NCI-H1092 (cell line): ENCODE results near the gene SVOPL.
"Not testable (repeated sequence)": the region's sequence is repeated elsewhere in the genome, so short reads cannot be mapped to it uniquely, and the experiment has no call there.

Experiments used
- DNase-seq: peaks from one replicate; lab custom pipeline; 2025; lab: John Stamatoyannopoulos, UW

SVOPL gene

DNA sequence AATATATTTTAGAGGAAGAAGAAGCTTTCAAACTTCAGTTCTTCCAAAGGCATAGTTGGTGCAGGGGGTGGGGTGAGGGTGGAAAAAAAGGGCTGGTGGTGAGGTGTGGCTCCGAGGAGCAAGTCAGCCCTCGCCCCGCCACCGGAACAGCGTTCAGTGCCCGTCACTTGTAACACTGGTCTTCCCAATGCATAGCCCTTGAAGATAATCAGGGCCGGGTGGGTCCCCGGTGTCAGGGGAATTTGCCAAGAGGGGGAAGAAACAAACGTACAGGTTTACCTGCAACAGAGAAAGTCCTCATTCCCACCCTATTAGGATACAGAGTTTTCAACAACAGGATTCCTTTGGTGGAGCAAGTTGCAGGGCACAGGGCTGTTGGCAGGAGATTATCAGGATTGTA is 1.5 kb downstream of the SVOPL start:
- no peak for DNase-seq

DNA sequence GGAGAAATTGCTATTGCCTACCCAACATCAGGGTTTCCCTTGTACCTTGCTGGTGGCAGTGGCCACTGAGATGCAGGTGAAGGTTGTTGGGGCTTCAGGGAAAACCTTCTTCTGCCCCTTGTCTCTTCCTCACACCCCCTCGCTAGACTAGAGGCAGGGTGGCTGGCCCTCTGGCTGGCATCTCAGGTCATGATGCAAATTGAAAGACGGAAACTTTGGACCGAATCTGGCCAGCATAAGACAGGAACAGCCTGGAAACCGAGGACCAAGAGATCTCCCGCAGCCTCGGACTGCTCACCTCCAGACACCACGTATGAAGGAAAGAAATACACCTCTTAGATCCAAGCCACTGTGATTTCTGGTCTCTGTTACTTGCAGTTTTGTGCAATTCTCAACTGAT is 2.9 kb downstream of the SVOPL start:
- no peak for DNase-seq

DNA sequence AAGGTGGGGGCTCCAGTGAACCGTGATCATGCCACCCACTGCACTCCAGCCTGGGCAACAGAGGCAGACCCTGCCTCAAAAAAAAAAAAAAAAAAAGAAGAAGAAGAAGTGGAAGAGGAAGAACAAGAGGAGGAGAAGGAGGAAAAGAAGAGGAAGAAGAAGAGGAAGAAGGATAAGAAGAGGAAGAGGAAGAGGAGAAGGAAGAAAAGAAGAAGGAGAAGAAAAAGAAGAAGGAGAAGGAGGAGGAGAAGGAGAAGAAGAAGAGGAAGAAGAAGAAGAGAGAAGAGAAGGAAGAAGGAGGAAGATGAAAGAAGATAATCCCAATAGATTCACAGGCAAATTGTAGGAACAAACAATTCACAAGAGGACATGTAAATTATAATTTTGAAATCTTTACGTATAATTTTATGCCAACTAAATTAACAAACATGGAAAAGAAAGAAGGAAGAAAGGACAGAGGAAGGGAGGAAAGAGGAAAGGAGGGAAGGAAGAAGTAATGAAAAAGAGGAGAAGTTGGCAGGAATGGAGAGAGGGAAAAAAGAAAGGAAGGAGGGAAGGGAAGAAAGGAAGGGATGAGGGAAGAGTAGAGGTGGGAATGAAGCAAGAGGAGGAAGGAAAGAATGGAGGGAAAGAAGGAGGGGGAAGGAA is 3.5 kb downstream of the SVOPL start:
- no peak for DNase-seq

DNA sequence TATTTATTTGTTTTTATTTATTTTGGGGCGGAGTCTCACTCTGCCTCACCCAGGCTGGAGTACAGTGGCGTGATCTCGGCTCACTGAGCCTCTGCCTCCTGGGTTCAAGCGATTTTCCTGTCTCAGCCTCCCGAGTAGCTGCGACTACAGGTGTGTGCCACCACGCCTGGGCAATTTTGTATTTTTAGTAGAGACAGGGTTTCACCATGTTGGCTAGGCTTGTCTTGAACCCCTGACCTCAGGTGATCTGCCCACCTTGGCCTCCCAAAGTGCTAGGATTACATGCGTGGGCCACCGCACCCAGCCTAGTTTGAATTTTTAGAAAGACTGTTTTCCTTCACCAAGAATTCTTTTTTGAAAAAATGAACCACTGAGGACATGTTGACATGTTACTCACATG is 5.4 kb downstream of the SVOPL start:
- DNase-seq, result not testable (repeated sequence)

DNA sequence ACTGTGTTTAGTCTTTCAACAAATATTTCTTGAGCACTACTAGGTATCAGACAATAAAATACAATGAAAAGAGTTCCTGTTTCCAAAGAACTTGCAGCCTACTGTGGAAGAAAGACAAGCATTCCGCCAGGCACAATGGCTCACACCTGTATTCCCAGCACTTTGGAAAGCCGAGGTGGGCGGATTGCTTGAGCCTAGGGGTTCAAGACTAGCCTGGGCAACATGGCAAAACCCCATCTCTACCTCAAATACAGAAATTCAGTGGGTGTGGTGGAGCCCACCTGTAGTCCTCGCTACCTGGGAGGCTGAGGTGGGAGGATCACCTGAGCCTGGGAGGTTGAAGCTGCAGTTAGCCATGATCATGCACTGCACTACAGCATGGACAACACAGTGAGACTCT is 6.1 kb downstream of the SVOPL start:
- no peak for DNase-seq

DNA sequence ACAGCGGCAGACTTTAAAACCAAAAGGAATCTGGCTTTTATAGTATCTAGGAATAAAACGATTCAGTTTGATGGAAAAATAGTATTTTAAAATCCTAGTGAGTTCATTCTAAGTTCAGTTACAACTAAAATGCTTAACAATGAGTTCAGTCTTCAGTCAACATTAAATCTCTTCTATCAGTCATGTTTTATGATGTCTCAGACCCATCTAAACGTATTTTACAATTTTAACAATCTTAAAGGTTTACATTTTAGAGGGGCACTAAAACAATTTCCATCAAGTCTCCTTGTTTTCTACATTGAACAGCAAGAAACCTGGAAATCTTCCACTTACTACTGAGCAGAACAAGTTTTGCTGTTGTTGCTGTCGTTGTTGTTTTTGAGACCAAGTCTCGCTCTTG is 10.0 kb downstream of the SVOPL start:
- no peak for DNase-seq

DNA sequence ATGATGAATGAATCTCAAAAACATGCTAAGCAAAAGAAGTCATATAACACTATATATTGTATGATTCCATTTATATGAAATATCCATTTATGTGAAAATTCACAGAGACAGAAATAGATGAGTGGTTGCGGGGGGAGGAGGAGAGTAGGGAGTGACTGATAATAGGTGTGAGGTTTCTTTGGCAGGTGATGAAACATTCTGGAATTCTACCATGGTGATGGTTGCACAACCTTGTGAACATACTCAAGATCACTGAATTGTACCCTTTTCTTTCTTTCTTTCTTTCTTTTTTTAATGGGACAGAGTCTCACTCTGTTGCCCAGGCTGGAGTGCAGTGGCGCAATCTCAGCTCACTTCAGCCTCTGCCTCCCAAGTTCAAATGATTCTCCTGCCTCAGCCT is 10.7 kb downstream of the SVOPL start:
- DNase-seq, result no peak

DNA sequence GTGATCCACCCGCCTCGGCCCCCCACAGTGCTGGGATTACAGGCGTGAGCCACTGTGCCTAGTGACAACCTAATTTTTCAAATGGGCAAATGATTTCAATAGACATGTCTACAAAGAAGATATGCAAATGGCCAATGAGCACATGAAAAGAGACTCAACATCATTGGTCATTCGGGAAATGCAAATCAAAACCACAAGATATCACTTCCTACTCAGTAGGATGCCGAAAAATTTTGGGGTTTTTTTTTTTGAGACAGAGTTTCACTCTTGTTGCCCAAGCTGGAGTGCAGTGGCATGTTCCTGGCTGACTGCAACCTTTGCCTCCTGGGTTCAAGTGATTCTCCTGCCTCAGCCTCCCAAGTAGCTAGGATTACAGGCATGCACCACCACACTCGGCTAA is 13.1 kb downstream of the SVOPL start:
- not testable (repeated sequence) for DNase-seq

DNA sequence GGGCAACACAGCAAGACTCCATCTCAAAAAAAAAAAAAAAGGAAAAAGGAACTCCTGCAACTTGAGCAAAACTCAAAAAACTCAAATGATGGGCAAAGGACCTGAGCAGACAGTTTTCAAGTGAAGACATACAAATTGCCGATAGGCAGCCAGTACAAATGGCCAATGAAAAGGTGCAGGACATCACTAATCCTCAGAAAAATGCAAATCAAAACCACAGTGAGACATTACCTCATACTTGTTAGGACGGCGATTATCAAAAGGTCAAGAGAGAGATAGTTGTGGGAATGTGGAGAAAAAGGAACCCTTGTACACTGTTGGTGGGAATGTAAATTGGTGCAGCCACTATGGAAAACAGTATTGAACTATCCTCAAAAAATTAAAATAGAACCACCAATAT is 16.8 kb downstream of the SVOPL start:
- DNase-seq, result no peak

DNA sequence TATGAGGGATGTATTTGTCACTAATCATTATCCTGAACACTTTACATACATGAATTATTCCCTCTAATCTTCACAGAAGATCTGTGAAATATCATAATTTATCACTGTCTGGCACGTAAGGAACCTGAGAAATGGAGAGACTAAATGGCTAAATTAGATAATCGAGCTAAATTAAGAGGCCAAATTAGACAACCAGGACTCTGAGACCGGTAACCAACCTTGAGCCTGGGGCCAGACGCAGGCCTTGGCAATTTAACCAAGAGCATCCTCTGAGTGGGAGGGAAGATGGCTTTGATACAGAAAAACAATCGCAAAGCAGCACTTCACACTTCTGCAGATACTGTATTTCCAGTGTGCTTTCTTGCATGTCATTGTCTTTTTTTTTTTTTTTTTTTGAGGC is 21.4 kb downstream of the SVOPL start:
- DNase-seq, result no peak

DNA sequence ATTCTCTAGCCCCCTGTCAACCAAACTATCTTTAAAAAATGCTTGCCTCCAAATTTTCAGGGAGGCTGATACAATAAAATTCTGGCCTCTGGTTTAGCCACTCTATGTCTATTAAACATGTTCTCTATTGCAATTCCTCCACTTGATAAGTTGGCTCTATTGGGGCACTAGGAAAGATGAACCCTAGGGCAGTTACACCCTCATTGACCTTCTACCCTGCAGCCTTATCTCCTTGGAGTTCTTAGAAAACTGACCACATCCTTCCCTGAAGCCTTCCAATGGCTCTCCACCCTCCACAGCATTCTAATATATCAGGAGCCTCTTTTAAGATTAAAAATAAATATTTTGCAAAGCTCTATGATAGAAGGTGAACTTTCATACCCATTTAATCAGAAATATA is 30.6 kb downstream of the SVOPL start:
- no peak for DNase-seq

DNA sequence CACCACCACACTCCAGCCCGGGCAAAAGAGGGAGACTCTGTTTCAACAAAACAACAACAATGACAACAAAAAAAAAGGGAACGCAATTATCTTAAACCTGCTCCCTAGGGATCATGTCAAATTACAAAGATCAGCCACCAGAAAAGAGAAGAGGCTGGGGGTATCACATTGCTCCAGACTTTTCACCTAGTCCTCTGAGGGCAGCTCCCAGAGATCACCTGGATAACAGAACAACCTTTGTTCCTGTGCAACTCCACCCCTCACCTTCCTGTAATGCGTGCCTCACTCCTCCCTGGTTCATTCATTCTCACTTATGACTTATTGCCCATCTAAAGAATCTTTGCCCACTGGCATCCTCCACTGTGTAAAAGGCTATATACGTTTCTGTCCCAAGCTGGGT is 31.8 kb downstream of the SVOPL start:
- no peak for DNase-seq

DNA sequence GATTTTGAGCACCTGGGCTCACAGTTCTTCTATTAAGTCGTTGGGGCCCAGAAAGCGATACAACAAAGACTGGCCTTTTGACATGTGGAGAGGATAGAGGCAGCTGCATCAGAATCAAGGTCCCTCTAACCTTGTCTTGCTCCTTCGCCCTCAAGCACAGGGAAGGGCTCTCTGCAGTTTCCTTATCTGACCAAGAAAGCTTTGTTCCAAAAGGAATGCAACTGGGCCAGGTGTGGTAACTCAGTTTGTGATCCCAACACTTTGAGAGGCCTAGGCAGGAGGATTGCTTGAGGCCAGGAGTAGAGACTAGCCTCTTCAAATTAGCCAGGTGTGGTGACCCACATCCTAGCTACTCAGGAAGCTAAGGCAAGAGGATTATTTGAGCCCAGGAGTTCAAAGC is 32.2 kb downstream of the SVOPL start:
- DNase-seq, result no peak

DNA sequence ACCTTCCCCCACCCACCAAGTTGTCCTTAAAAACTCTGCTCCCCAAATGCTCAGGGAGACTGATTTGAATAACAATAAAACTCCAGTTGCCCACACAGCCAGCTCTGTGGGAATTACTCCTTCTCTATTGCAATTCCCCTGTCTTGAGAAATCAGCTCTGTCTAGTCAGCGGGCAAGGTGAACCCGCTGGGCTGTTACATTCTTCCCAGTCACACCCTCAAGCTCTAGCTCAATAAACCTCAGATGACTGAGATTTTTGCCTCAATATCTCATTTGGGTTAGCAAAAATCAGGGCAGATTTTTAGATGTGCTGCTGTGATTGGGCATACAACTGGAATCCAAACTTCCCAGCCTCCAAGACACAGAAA is 32.9 kb downstream of the SVOPL start:
- no peak for DNase-seq

DNA sequence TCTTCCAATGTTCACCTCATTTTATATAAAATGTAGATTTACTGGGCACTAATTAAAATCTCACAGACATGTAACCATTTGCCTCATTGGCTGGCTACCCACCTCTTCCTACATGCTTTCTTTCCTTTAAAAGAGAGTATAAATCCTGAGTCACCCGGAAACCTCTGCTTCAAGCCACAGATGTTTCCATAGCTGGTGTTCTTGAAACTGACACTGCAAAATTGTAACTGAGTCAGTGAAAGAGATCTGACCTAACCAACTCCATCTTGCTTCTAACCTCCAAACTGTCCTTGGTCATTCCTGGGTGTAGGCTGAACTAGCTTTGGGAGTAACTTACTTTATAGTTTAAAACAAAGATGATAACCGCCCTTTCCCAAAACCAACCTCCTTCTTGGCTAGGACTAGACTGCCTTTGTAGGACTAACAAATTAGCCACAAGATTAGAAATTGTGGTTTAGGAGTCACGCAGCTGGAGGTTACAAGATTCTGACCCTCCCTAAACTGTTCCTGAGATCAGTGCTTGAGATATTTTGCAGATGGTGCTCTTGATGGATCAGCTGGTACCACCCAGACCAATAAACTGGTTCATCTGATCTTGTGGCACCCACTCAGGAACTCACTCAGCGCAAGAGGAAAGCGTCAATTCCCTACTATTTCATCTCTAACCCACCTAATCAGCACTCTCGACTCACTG is 33.5 kb downstream of the SVOPL start:
- no peak for DNase-seq

DNA sequence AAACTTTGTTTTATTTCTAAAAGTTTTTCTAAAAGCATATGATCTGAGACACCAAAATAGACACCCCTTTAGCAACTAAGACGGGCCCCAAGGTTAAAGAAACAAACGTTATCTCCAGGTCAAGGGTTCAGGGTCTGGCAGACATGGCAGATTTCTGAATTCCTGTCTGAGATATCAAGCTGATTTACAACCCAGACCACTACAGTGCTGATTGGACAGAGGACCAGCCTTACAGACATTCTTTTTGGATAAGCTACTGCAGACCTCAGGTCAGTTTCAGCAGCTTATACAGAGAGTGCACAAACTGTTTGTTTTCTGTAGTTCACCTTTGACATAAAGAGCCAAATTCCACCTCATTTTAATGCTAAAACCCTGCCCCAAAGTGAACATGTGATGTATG is 34.8 kb downstream of the SVOPL start:
- DNase-seq, result no peak

DNA sequence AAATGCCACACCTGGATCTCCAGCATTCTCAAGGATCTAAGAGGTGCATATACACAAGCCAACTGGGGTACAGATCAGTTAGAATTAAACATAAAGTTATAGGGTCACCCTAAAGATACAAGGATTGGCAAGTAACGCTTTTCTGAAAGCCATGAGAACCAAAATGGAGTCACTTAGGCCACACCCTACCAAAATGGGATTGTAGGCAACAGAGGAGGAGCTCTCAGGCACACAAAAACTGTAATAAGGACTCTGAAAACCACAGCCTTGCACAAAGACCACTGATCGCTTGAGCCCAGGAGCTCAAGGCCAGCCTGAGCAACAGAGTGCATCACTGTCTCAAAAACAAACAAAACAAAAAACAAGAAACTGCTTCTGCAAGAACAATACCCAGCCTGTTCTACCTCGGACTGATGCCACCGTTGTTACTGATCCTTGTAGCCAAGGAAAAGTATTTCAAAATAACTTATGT is 35.5 kb downstream of the SVOPL start:
- DNase-seq, result no peak

DNA sequence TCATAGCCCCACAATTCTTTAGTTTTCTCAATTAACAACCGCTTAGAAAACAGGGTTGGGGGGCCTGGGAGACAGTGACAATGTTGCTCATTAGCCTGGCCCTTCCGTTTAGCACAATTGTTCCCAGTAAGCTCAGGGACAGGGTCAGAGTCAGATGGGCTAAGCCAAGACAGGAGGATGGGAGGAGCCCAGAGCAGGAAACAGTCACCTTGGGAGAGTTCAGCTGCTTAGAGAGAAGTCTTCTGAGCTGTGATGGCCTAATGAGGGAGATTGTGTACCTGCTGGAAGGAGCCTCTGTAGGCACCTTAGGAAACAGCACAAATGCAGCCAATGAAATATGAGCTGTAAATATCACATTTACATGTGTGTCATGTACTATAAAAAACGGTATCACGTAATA is 35.9 kb downstream of the SVOPL start:
- no peak for DNase-seq

DNA sequence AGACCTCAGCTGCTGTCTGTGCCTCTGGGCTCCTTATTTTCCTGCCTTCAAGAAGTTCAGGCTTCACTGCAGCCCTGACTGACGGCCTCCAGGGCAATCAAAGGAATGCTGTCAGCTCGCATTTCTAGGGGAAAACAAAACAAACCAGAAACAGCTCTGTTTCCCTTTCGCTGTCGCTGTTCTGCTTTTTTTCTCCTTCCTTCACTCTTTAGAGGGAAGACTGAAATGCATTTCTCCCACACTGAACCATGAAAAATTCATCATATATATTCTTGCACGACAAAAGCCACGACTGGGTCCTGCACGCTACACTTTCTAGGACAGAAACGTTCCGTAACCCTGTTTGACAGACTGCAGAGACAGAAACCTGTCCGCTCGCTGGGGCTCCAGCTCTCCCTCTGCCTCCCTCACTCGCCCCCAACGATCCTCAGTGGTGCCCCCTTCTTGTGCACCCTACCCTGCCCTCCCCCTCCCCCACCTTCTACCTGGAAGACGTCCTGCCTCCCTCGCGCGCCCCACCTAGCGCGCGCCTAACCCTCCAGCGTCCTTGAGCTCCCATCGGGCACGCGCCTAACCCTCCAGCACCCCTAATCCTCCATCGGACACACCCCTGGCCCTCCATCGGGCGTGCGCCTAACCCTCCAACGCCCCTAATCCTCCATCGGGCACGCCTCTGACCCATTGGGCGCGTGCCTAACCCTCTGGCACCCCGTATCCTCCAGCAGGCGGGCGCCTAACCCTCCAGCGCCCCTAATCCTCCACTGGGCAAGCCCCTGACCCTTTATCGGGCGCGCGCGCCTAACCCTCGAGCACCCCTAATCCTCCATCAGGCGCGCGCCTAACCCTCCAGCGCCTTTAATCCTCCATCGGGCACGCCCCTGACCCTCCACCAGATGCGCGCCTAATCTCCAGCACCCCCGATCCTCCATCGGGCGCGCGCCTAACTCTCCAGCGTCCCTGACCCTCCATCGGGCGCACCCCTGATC is 37.1 kb downstream of the SVOPL start:
- peak; percentile 44 for DNase-seq

DNA sequence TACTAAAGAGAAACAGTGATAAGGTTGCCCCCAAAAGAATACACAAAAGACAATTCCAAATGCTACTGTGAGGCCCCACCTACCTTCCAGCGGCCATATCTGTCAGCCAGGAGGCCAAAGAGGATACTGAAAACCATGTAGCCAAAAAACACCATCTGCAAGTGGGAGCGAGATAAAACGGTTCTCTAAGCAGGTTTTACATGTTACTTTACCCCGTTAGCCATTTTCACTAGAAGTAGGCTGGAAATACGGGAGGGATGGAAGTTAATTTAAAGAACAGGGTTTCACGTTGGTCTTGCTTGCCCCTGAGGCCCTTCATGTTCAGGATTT is 38.2 kb downstream of the SVOPL start:
- DNase-seq, result no peak

DNA sequence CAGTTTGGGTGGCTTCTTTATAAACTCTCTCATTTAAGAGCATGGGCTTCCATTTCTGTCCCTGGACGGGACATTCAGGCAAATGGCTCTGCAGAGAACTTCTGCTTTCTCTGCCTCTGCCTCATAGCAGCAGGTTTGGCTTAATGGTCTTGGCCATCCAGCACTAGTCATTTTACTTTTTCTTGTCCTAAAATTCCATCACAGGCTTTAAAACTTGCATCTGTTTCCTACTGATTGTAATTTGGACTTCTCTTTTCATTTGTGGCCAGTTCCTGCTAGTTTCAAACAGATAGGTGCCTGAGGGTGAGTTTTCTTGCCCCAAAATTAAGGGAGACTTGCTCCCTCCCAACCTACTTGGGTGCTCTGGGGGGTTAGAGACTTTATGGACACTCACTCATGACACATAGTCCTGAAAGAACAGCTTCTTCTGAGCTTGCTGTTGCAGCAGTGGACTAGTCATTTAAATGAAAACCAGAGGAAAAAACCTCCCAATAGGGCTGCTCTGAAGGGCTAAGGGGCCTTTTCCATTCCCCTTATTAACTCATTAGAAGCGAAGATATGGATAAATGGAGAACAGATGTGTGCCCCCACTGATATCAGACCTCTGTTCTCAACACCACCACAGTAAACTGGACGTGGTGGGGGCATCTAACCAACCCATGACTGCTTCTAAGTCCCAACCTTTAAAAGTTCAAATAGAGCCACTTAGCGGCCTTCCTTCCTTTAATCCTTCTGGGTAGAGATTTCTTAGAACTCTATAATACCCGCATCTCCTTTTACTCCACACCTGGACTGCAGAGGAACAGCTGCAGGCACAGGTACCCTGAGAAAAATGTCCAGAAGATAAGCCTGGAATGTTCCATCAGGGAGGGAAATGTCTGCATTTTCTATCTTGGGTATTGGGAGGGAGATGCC is 38.8 kb downstream of the SVOPL start:
- no peak for DNase-seq

DNA sequence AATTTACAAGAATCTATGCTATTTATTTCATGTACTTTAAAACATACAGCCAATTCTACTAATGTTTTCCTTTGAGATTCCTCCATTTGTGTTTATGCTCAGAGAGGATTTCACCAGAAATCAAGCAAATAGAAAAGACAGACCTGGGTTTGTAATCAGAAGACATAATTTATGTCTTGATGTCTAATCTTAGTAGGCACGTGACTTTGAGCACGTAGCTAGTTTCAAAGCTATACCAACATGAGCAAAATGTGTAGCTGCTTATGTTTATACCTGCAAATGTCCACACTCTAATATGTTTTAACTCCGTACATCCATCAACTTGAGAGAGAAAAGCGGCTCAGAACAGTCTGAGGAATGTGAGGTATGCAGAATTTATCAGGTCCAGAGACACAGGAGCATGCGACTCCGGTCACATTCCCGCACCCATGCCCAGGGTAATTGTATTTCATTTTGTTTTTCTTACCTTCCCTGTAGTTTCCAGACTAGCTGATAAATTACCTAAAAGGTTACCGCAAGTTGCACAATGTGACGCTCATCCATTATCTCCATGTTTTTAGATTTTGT is 40.0 kb downstream of the SVOPL start:
- DNase-seq, result no peak
